Colonic mucosa (tissue), 4 donors: ENCODE data around the gene COL18A1. TPM values are rescaled to one million over a fixed set of nuclear protein-coding genes. Genes with fewer than 3 reads are reported as not detected.

Source experiments
- DNase-seq: peaks from one replicate; pipeline ENCODE4 v3.0.0-alpha.2; 2020
- H3K27ac ChIP-seq: fragments of 200-600 bp; one replicate; pipeline ENCODE4 v1.8.0; 2021
- H3K27me3 ChIP-seq: fragments of 200-600 bp; one replicate; pipeline ENCODE4 v1.8.0; 2021
- H3K36me3 ChIP-seq: fragments of 200-600 bp; one replicate; pipeline ENCODE4 v1.8.0; 2021
- H3K4me1 ChIP-seq: fragments of 200-600 bp; one replicate; pipeline ENCODE4 v1.8.0; 2021; ENCODE audit warnings: mild to moderate bottlenecking
- H3K4me3 ChIP-seq: fragments of 200-600 bp; one replicate; pipeline ENCODE4 v1.8.0; 2021
- H3K9ac ChIP-seq, 2 donors: one replicate each; pipeline ENCODE4 v1.7.0; 2013; ENCODE audit warnings: control low read depth in 2 of 2, low read depth in 2 of 2, low read length in 2 of 2
- H3K9me3 ChIP-seq: fragments of 200-600 bp; one replicate; pipeline ENCODE4 v1.8.0; 2021
- intact Hi-C: fragments of 100-400 bp; cut with DNase I; formaldehyde crosslinking; loops from one replicate; pipeline ENCODE4 v1.14.1; 2022
- total RNA-seq, 2 donors: library from RNA; stranded (reverse); fragmentation: NEBNext Ultra II Directional in 1 of 2; extraction: Animal tissue kit (Norgen Biotek cat#: 25700) in 1 of 2; gene quantifications; one replicate each; pipeline ENCODE4 v1.2.1, GENCODE V29; 2021
- TF ChIP-seq, protein P1 (sequence below): fragments of 200-600 bp; IDR thresholded peaks from one replicate; pipeline ENCODE4 v1.8.0; 2022; ENCODE audit warnings: antibody characterized with exemption, mild to moderate bottlenecking
- donor health status: healthy.
- donor health status: DM: no; HTN: no; CAD: no.
- donor health status: DM: no; HTN: no; CAD: no.

Gene COL18A1
- total RNA-seq, 2 donors from 2014 or later, result 8.4 to 22.3 TPM

DNA sequence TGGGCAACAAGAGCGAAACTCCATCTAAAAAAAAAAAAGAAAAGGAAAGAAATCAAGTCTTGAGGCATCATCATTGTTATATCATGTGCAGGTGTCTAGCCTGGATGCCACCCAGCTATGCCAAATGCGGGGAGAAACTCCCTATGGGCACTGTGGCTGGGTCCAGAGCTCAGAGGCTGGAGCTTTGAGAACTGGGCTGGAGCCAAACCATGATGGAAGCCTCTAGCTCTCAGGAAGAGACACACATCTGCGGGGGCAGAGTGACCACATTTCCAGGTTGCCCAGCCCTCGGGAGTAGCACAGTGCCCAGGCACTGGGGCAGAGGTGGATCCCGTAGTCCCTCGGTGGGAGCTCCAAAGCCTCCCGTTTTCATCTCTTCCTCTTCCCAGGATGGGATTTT, 58.9 kb downstream of the COL18A1 start:
- Histone ChIP-seq H3K4me1 (no peaks in the 10 kb centered on the region), H3K36me3 (no peaks in the 10 kb centered on the region), H3K27ac (no peak overlapping the region), H3K9me3 (no peaks in the 10 kb centered on the region), H3K9ac (no peak overlapping the region), H3K27me3 (no peaks in the 10 kb centered on the region), H3K4me3 (no peak overlapping the region)
- TF ChIP-seq, protein P1, sequence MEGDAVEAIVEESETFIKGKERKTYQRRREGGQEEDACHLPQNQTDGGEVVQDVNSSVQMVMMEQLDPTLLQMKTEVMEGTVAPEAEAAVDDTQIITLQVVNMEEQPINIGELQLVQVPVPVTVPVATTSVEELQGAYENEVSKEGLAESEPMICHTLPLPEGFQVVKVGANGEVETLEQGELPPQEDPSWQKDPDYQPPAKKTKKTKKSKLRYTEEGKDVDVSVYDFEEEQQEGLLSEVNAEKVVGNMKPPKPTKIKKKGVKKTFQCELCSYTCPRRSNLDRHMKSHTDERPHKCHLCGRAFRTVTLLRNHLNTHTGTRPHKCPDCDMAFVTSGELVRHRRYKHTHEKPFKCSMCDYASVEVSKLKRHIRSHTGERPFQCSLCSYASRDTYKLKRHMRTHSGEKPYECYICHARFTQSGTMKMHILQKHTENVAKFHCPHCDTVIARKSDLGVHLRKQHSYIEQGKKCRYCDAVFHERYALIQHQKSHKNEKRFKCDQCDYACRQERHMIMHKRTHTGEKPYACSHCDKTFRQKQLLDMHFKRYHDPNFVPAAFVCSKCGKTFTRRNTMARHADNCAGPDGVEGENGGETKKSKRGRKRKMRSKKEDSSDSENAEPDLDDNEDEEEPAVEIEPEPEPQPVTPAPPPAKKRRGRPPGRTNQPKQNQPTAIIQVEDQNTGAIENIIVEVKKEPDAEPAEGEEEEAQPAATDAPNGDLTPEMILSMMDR, result no peak
- intact Hi-C loops, result no loop called here
- no peak for DNase-seq

DNA sequence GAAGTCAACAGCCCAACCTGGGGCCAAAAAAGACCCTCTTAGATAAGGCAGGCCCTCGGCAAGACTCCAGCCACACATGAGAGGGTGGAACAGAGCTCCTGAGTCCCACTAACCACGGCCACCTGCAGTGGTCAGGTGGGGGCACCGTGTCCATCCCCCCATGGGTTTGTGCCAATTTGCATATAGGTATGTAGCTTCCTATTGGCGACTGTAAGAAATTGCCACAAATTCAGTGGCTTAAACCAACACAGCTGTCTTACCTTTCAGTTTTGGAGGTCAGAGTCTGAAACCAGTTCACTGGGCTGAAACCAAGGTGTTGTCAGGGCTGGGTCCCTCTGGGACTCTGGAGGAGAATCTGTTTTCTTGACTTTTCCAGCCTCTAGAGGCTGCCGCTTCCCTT, 59.3 kb downstream of the COL18A1 start:
- Histone ChIP-seq H3K9ac (no peak overlapping the region), H3K9me3 (no peaks in the 10 kb centered on the region), H3K27ac (no peak overlapping the region), H3K27me3 (no peaks in the 10 kb centered on the region), H3K36me3 (no peaks in the 10 kb centered on the region), H3K4me1 (no peaks in the 10 kb centered on the region), H3K4me3 (no peak overlapping the region)
- TF ChIP-seq, protein P1, result no peak
- DNase-seq, result no peak
- intact Hi-C loops, result no loop called here

DNA sequence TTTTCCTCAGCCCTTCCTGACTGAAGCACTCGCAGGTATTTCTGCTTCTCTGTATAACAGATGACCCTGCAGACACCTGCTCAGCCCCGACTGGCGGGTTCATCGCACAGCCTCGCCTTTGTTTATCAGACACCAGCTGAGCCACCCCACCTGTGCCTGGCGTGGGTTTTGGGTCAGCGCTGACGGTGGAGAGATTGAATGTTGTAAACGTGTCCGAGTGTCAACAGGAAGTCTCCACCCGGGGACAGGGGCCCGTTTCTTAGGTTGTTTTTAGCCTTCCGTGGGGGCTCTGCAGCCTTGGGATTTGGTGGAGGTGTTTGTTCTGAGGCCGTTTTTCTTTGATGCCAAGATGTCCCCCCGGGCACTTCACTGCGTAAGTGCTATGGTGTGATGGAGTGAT, 60.1 kb downstream of the COL18A1 start:
- intact Hi-C loops, result no loop called here
- Histone ChIP-seq H3K36me3 (no peaks in the 10 kb centered on the region), H3K4me3 (no peak overlapping the region), H3K27ac (no peak overlapping the region), H3K27me3 (no peaks in the 10 kb centered on the region), H3K4me1 (no peaks in the 10 kb centered on the region), H3K9me3 (no peaks in the 10 kb centered on the region), H3K9ac (no peak overlapping the region)
- TF ChIP-seq, protein P1, result no peak
- no peak for DNase-seq

DNA sequence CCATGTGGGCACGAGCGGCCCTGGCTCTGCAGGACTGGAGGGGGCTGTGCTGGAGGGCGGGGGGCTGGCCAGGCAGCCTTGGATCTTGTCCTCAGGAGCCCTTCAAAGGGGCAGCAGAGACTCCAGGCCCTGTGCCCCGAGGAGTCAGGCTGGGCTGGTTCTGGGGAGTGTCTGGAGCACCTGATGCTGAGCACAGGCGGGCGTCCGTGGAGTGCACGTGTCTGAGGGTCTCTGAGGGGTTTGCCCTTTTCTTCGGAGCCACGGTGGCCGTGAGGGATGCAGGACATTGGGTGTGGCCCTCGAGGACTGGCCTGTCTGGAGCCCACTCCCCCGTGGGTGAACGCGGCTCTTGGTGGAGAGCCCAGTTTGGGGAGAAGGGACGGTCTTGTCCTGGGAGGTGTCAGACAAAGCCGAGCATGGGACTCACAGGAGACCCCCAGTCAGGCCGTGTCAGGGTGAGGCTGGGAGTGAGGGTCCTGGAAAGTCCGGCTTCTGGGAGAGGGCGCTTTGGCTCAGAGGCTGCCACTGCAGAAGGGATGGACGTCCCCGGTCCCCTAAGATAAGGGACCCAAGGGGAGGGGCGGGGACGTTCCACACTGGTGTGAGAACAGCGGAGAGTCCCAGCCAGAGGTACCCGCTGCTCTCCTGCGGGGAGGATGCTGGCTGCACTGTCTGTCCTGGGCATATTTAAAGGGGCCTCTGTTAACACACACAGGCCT, 60.8 kb downstream of the COL18A1 start:
- intact Hi-C loops, result no loop called here
- Histone ChIP-seq H3K4me3 (no peak overlapping the region), H3K27me3 (no peaks in the 10 kb centered on the region), H3K4me1 (no peaks in the 10 kb centered on the region), H3K36me3 (no peaks in the 10 kb centered on the region), H3K9me3 (no peaks in the 10 kb centered on the region), H3K9ac (no peak overlapping the region), H3K27ac (no peak overlapping the region)
- TF ChIP-seq, protein P1, result no peak
- no peak for DNase-seq

DNA sequence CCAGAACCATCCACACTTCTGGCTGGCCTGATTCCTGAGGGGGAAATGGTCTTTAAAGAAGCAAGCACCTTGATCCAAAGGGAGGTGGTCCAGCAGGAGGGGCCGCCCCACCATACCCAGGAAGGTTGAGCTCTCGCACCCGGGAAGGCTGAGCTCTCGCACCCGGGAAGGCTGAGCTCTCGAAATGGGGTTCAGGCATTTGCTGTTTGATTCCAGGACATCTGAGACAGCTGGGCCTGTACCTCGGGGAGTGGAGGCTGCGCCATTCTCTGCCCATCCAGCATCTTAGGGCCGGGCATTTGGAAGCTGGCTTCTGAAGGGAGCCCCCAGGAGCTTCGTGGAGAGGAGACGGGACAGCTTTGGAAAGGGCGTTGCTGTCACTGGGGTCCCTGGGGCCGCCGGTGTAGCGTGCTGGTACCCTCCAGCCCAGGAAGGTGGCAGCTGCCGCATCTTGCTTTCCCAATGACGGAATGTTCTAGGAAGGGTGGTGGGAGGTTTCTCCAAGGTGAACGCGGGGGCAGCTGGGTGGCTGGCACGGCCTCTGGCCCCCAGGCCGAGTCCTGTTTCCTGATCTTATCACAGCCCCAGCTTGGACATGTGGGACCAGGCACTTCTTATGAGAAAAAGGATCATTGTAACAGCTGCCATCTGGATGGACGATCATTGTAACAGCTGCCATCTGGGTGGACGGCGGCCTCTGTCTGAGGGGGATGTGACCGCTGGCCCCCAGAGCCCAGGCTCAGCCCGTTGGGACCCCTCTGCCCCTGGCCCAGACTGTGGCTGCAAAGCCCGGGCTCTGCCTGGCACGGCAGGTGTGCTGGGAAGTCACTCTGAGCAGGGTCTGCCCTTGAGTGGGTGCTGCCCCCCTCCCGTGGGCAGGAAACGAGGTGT, 61.6 kb downstream of the COL18A1 start:
- no peak overlapping the region for H3K4me3 ChIP-seq
- no peak overlapping the region for H3K9ac ChIP-seq
- no peak for DNase-seq
- H3K27ac ChIP-seq, result no peak overlapping the region
- no peaks in the 10 kb centered on the region for H3K36me3 ChIP-seq
- TF ChIP-seq, protein P1, result no peak
- no peaks in the 10 kb centered on the region for H3K27me3 ChIP-seq
- no peaks in the 10 kb centered on the region for H3K9me3 ChIP-seq
- intact Hi-C loops, result no loop called here
- no peaks in the 10 kb centered on the region for H3K4me1 ChIP-seq
